HepG2 (cell line): Measurements from ENCODE around the gene GNB3. TPM values are rescaled to one million over a fixed set of nuclear protein-coding genes. Genes with fewer than 3 reads are reported as not detected.

Experiments
- ATAC-seq: fragments of 200-7000 bp; cut with Tn5 transposase; 3 replicates; pipeline ENCODE4 v1.9.1; 2020; ENCODE audit warnings: mild to moderate bottlenecking, moderate library complexity
- BruUV-seq: library from RNA; stranded (reverse); fragments of 400-500 nt; replicated peaks from 2 replicates; lab custom pipeline; 2021; lab: Mats Ljungman, UMichigan
- CTCF ChIA-PET: fragments of 300-600 bp; formaldehyde crosslinking; extraction: SDS; loops from one replicate; lab custom pipeline; 2021; ENCODE audit warnings: low total read pairs, inconsistent platforms, low intra/inter-chr PET ratio; lab: Yijun Ruan, JAX
- POLR2A ChIA-PET: fragments of 350-600 bp; sonication (Branson Sonifier 250); formaldehyde crosslinking; loops from one replicate; lab custom pipeline; 2020; ENCODE audit warnings: antibody characterized with exemption, inconsistent platforms; lab: Yijun Ruan, JAX
- DNase-seq: peaks from one replicate; pipeline ENCODE4 v3.0.0-alpha.2; 2015; ENCODE audit warnings: low spot score
- FAIRE-seq: peaks from 3 replicates; lab custom pipeline; 2011; peaks lifted over from hg19 to GRCh38; lab: Jason Lieb, UNC
- H2AFZ ChIP-seq: one replicate; pipeline ENCODE4 v1.6.1; 2011; ENCODE audit warnings: low read length, inconsistent platforms
- H3K27ac ChIP-seq: fragments of 300-600 bp; 3 replicates; pipeline ENCODE4 v1.8.0; 2011; ENCODE audit warnings: mixed run types, mild to moderate bottlenecking, mixed read lengths, low read length, inconsistent platforms; ENCODE audit not compliant: insufficient read depth; ENCODE audit errors: extremely low read length
- H3K27me3 ChIP-seq, 2 experiments: fragments of 200-600 bp in 1 of 2; 2 replicates in 1 of 2; 3 replicates in 1 of 2; pipeline versions ENCODE4 v1.6.0 to v1.8.0; 2011; ENCODE audit warnings: low read length in 2 of 2, mild to moderate bottlenecking in 2 of 2, moderate library complexity in 2 of 2, inconsistent platforms in 1 of 2; ENCODE audit not compliant: insufficient read depth in 2 of 2, control insufficient read depth in 1 of 2
- H3K36me3 ChIP-seq, 2 experiments: fragments of 200-600 bp in 1 of 2; replicated peaks in 1 of 2; 2 replicates in 1 of 2; 3 replicates in 1 of 2; pipeline versions ENCODE4 v1.5.1 to v1.8.0; 2011; ENCODE audit warnings: low read length in 2 of 2, inconsistent platforms in 1 of 2; ENCODE audit not compliant: insufficient read depth in 2 of 2, control insufficient read depth in 1 of 2
- H3K4me1 ChIP-seq: 2 replicates; pipeline ENCODE4 v1.5.1; 2012; ENCODE audit warnings: low read length, inconsistent platforms; ENCODE audit not compliant: insufficient read depth
- H3K4me2 ChIP-seq: 2 replicates; pipeline ENCODE4 v1.6.0; 2011; ENCODE audit warnings: low read depth, low read length, inconsistent platforms
- H3K4me3 ChIP-seq, 3 experiments: fragments of 200-600 bp in 1 of 3; sonication (generic), shearing (Covaris generic) in 1 of 3; replicated peaks in 1 of 3; 2 replicates each; pipeline ENCODE4 v1.5.1; 2011 to 2016; ENCODE audit warnings: low read length in 3 of 3, inconsistent platforms in 2 of 3, low read depth in 2 of 3, mild to moderate bottlenecking in 2 of 3, control low read depth in 1 of 3, mixed read lengths in 1 of 3; ENCODE audit not compliant: insufficient read depth in 1 of 3
- H3K79me2 ChIP-seq: one replicate; pipeline ENCODE4 v1.6.1; 2011; ENCODE audit warnings: low read length, inconsistent platforms; ENCODE audit not compliant: insufficient read depth
- H3K9ac ChIP-seq: 2 replicates; pipeline ENCODE4 v1.6.0; 2011; ENCODE audit warnings: mild to moderate bottlenecking, low read depth, low read length, inconsistent platforms; ENCODE audit not compliant: insufficient read depth
- H3K9me3 ChIP-seq: 2 replicates; pipeline ENCODE4 v1.5.1; 2012; ENCODE audit warnings: mild to moderate bottlenecking, low read length
- H4K20me1 ChIP-seq: 2 replicates; pipeline ENCODE4 v1.6.0; 2011; ENCODE audit warnings: inconsistent platforms, mild to moderate bottlenecking, low read length, moderate library complexity; ENCODE audit not compliant: insufficient read depth
- AHDC1 ChIP-seq: sonication (generic); formaldehyde crosslinking; IDR thresholded peaks from 2 replicates; pipeline ENCODE4 v1.5.1; 2020; ENCODE audit warnings: mild to moderate bottlenecking, missing genetic modification reagents, borderline replicate concordance
- ESRRA ChIP-seq: sonication (generic); formaldehyde crosslinking; IDR thresholded peaks from 2 replicates; pipeline ENCODE4 v1.5.1; 2020; ENCODE audit warnings: mild to moderate bottlenecking, low read depth, missing genetic modification reagents
- PATZ1 ChIP-seq: sonication (generic); formaldehyde crosslinking; IDR thresholded peaks from 2 replicates; pipeline ENCODE4 v1.4.0; 2020; ENCODE audit warnings: missing genetic modification reagents
- SKI ChIP-seq: fragments of 450-650 bp; IDR thresholded peaks from one replicate; pipeline ENCODE4 v1.6.1; 2018; ENCODE audit warnings: mild to moderate bottlenecking; ENCODE audit not compliant: partially characterized antibody
- ZFYVE20 ChIP-seq: sonication (generic); formaldehyde crosslinking; IDR thresholded peaks from 2 replicates; pipeline ENCODE4 v1.8.0; 2023; ENCODE audit warnings: low read depth, mild to moderate bottlenecking, moderate library complexity, missing genetic modification reagents, borderline replicate concordance
- ZNF12 ChIP-seq: sonication (generic); formaldehyde crosslinking; IDR thresholded peaks from 2 replicates; pipeline ENCODE4 v1.5.0; 2020; ENCODE audit warnings: missing genetic modification reagents
- ZNF318 ChIP-seq: sonication (generic); formaldehyde crosslinking; IDR thresholded peaks from 2 replicates; pipeline ENCODE4 v1.4.0; 2020; ENCODE audit warnings: mild to moderate bottlenecking, missing genetic modification reagents
- ZNF326 ChIP-seq: sonication (generic); formaldehyde crosslinking; IDR thresholded peaks from 2 replicates; pipeline ENCODE4 v1.4.0; 2020; ENCODE audit warnings: missing genetic modification reagents, borderline replicate concordance
- WGBS: methylation state at CpG from one replicate; pipeline ENCODE4 v1.1.6; 2017; ENCODE audit warnings: low lambda C conversion rate; 5-methylcytosine and 5-hydroxymethylcytosine counted together
- in situ Hi-C: cut with HindIII; loops from 2 replicates; pipeline ENCODE4 v1.10.0; 2017; ENCODE audit warnings: low pct_unique_long_range_greater_than_20kb; ENCODE audit not compliant: extremely low pct_ligation_motif_present
- intact Hi-C: fragments of 100-400 bp; cut with micrococcal nuclease; formaldehyde crosslinking; loops from one replicate; pipeline ENCODE4 v1.10.0; 2022; ENCODE audit not compliant: unreplicated experiment
- polyA plus RNA-seq, 8 experiments: library from polyadenylated mRNA; depleted of rRNA in 3 of 8; stranded (reverse) in 7 of 8; unstranded in 1 of 8; fragments of >200 nt; fragmentation: Illumina TruSeq in 4 of 8; extraction: Trizol in 4 of 8; gene quantifications; 2 replicates each; pipeline versions ENCODE4 v1.2.1 to v1.2.3, GENCODE V29; 2011 to 2016; ENCODE audit warnings: low read depth in 4 of 8, missing spikeins in 1 of 8, mixed read lengths in 1 of 8; ENCODE audit not compliant: insufficient read depth in 1 of 8
- total RNA-seq, 5 experiments: library from RNA; depleted of rRNA; stranded (reverse); fragments of >200 nt; fragmentation: Illumina TruSeq; extraction: Trizol; gene quantifications; 2 replicates each; pipeline ENCODE4 v1.2.3, GENCODE V29; 2016; ENCODE audit warnings: low read depth in 1 of 5

The GNB3 gene
- total and polyA plus RNA-seq, 2 of the 13 experiments (the other 11 are each of a cell fraction or from before 2014, with no cell fraction given), result 1.3 to 3.6 TPM

GRCh38 chr12:6884539-6884938, 43.8 kb downstream of the GNB3 start:
- intact Hi-C loops, result no loop called here
- Histone ChIP-seq H3K9ac (no peak overlapping the region), H3K79me2 (no peaks in the 10 kb centered on the region), H3K27me3 (no peaks in the 10 kb centered on the region), H3K9me3 (no peaks in the 10 kb centered on the region), H3K27ac (no peak overlapping the region), H3K4me2 (no peak overlapping the region), H3K4me3 (no peak overlapping the region), H4K20me1 (no peaks in the 10 kb centered on the region), H3K36me3 (peaks cover 0 to 1% of the 10 kb centered on the region in 2 experiments; a peak in 2 of 5 replicates), H3K4me1 (peaks cover 61% of the 10 kb centered on the region), H2AFZ (no peak overlapping the region)
- BruUV-seq, result no TSS peak
- WGBS, result 92% methylated on average over 22 of the region's 22 CpGs
- in situ Hi-C loops, result no loop called here
- ChIA-PET CTCF (no interaction called here), POLR2A (interaction anchor here (6.2 kb wide), 1 partner anchor 12 kb away, joined by 47 read pairs; the partner anchor contains the start of gene SPSB2)
- no peak for DNase-seq
- no peak for ATAC-seq
- no peak for FAIRE-seq
- no peak for TF ChIP-seq AHDC1 (CRISPR knock-in tag)
- no peak for TF ChIP-seq ZFYVE20 (CRISPR knock-in tag)
- TF ChIP-seq PATZ1 (CRISPR knock-in tag), result no peak
- no peak for TF ChIP-seq SKI
- no peak for TF ChIP-seq ESRRA (CRISPR knock-in tag)
- TF ChIP-seq ZNF326, result no peak
- TF ChIP-seq ZNF318 (CRISPR knock-in tag), result no peak
- no peak for TF ChIP-seq ZNF12 (CRISPR knock-in tag)
